HG02973 (cell line): ENCODE results near the gene BANP.
A peak's percentile ranks its signal among the peaks of the same experiment; 100 is the strongest.
"Not testable (repeated sequence)": the region's sequence is repeated elsewhere in the genome, so short reads cannot be mapped to it uniquely, and the experiment has no call there.

Source experiments
- ATAC-seq: cut with Tn5 transposase; IDR thresholded peaks from one replicate; pipeline ENCODE4 v1.9.1; 2021; ENCODE audit warnings: moderate library complexity; ENCODE audit not compliant: unreplicated experiment

BANP gene, protein sequence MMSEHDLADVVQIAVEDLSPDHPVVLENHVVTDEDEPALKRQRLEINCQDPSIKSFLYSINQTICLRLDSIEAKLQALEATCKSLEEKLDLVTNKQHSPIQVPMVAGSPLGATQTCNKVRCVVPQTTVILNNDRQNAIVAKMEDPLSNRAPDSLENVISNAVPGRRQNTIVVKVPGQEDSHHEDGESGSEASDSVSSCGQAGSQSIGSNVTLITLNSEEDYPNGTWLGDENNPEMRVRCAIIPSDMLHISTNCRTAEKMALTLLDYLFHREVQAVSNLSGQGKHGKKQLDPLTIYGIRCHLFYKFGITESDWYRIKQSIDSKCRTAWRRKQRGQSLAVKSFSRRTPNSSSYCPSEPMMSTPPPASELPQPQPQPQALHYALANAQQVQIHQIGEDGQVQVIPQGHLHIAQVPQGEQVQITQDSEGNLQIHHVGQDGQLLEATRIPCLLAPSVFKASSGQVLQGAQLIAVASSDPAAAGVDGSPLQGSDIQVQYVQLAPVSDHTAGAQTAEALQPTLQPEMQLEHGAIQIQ

GRCh38 chr16:87950765-87951551 lies at the start of gene BANP:
BANP (plus strand) TSS chr16:87951434; CDS start chr16:87975116, 23,682 bp downstream.
- ATAC-seq = peak; percentile 78

- ATAC-seq = not testable (repeated sequence)
These were observed 46.3 kb upstream of the BANP start for GRCh38 chr16:87904963-87905362.

DNA sequence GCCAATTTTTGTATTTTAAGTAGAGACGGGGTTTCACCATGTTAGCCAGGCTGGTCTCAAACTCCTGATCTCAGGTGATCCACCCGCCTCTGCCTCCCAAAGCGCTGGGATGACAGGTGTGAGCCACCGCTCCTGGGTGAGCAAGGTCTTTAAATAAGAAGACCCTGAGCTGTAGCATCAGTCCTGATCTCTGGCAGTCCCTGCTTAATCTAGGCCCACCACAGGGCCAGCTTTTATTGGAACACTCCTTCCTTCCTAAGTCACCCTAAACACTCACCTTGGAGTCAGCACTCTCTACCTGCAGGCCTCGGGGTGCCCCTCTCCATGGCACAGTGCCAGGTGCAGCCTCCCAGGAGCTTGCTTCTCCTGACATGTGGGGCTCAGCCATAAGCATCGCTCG lies 45.7 kb upstream of the BANP start:
- ATAC-seq = not testable (repeated sequence)

DNA sequence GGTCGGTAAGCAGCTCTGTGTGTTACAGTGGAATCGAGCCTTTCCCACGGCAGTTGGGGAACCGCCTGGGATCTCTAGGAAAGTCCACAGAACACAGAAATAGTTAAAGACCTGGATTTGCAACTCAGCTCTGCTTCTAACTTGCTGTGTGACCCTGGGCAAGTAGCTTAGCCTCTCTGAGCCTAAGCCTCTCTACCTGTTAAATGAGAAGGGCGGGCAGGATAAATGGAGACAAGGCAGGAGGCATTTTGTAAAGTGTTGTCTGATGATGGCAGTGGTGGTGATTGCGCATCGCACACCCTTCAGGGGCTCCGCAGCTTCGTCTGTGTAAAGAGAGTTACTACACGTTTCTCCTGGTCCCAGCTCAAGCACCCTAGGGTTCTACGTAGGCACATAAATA lies 43.1 kb upstream of the BANP start:
- not testable (repeated sequence) for ATAC-seq

- ATAC-seq = peak; percentile 86
These were observed 41.9 kb upstream of the BANP start for GRCh38 chr16:87909203-87909935.

- not testable (repeated sequence) for ATAC-seq
These were observed 40.0 kb upstream of the BANP start for GRCh38 chr16:87911106-87911763.

- ATAC-seq = not testable (repeated sequence)
These were observed 38.5 kb upstream of the BANP start for GRCh38 chr16:87912691-87913090.

GRCh38 chr16:87914021-87914725 lies 37.1 kb upstream of the BANP start:
- ATAC-seq = not testable (repeated sequence)

GRCh38 chr16:87914812-87915211 lies 36.4 kb upstream of the BANP start:
- ATAC-seq = no peak

DNA sequence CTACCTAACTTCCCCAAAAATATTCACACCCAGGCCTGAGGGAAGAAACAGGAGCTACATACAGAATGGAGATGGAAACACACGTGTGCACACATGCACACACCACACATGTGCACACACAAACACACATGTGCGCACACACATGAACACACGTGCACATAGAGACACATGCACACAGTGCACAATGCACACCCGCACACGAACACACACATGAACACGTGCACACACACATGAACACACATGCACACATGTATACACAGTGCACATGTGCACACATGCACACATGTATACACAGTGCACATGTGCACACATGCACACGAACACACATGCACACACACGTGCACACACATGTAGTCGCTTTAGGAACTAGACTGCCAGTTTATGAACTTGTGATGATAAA lies 33.7 kb upstream of the BANP start:
- ATAC-seq = no peak

- no peak for ATAC-seq
These were observed 32.9 kb upstream of the BANP start for GRCh38 chr16:87918338-87918737.

GRCh38 chr16:87918866-87919680 lies 32.2 kb upstream of the BANP start:
- no peak for ATAC-seq

- ATAC-seq = no peak
These were observed 31.6 kb upstream of the BANP start for GRCh38 chr16:87919681-87919994.

DNA sequence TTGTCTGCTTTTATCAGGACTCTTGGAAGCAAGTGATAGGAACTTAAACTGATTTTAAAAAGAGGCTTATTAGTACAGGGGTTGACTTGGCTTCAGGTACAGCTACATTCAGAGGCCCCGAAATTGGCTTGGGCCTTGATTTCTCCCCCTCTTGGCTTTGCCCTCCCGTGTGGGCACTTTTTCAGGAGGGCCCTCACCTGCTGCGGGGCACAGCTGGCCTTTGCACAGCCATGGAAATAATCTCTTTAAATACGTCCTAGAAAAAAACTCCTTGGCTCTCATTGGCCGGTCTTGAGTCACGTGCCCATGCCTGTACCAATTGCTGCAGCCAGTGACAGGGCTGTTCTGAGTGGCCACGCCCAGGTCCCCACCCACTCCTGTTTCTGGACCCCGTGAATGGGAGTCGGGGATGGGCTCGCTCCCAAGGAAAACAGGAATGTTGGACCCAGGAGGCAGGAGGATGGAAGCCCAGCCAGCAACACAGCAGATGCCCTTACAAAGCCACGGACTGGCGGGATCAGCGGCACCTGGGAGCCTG lies 29.9 kb upstream of the BANP start:
- ATAC-seq = no peak

DNA sequence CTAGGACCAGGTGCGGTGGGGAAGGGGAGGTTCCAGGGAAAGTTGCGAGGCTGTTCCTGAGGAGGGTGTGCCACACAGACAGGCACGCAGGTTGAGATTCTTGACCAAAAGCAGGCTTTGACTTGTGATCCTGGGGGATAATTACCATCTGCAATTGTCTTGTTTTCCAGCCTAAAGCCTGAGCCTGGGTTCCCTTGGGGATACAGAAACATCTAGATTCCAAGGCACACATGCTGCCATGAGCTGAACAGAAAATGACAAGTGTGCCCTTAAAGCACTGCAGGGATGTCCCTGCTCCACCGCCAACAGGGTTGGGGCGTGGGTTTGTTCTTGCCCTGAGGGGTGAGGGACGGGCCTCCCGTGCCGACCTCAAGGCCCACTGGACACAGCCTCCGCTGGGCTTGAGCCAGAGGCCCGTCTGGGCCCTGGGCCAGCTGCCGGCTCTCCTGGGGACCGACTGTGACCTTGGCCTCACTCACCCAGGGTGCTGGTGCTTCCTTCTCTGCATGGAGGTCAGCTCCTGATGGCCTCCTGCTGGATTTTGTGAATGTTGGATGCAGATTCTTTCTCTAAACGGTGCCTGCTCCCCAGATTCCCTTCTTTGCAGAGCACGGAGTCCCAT lies 28.9 kb upstream of the BANP start:
- no peak for ATAC-seq

- peak; percentile 64 for ATAC-seq
These were observed 27.0 kb upstream of the BANP start for GRCh38 chr16:87924041-87924810.

GRCh38 chr16:87924811-87925670 lies 26.2 kb upstream of the BANP start:
- ATAC-seq = no peak
